Measurements from ENCODE around the gene VPS45. TPM values are rescaled to one million over a fixed set of nuclear protein-coding genes. Genes with fewer than 3 reads are reported as not detected.

VPS45 gene
- total and polyA plus RNA-seq, 2 of the 8 experiments (the other 6 are each of a cell fraction or from before 2014, with no cell fraction given): 19.1 to 27.6 TPM

DNA sequence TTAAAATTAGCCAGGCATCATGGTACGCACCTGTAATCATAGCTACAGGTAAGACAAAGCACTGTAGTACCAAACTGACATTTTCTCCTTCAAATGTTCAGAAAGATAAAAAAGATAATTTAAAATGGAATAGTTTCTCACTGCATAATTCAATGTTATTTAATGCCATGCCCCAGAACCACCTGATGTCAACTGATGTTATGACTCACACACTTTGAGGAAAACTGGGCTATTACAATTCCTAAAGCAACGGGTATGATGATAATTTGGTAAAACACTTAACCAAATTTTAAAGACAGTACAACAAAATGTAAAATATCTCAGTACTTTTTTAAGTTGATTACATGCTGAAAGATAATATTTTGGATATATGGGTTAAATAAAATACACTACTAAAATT, 59.2 kb downstream of the VPS45 start (continued):
- TF ChIP-seq, protein P1, sequence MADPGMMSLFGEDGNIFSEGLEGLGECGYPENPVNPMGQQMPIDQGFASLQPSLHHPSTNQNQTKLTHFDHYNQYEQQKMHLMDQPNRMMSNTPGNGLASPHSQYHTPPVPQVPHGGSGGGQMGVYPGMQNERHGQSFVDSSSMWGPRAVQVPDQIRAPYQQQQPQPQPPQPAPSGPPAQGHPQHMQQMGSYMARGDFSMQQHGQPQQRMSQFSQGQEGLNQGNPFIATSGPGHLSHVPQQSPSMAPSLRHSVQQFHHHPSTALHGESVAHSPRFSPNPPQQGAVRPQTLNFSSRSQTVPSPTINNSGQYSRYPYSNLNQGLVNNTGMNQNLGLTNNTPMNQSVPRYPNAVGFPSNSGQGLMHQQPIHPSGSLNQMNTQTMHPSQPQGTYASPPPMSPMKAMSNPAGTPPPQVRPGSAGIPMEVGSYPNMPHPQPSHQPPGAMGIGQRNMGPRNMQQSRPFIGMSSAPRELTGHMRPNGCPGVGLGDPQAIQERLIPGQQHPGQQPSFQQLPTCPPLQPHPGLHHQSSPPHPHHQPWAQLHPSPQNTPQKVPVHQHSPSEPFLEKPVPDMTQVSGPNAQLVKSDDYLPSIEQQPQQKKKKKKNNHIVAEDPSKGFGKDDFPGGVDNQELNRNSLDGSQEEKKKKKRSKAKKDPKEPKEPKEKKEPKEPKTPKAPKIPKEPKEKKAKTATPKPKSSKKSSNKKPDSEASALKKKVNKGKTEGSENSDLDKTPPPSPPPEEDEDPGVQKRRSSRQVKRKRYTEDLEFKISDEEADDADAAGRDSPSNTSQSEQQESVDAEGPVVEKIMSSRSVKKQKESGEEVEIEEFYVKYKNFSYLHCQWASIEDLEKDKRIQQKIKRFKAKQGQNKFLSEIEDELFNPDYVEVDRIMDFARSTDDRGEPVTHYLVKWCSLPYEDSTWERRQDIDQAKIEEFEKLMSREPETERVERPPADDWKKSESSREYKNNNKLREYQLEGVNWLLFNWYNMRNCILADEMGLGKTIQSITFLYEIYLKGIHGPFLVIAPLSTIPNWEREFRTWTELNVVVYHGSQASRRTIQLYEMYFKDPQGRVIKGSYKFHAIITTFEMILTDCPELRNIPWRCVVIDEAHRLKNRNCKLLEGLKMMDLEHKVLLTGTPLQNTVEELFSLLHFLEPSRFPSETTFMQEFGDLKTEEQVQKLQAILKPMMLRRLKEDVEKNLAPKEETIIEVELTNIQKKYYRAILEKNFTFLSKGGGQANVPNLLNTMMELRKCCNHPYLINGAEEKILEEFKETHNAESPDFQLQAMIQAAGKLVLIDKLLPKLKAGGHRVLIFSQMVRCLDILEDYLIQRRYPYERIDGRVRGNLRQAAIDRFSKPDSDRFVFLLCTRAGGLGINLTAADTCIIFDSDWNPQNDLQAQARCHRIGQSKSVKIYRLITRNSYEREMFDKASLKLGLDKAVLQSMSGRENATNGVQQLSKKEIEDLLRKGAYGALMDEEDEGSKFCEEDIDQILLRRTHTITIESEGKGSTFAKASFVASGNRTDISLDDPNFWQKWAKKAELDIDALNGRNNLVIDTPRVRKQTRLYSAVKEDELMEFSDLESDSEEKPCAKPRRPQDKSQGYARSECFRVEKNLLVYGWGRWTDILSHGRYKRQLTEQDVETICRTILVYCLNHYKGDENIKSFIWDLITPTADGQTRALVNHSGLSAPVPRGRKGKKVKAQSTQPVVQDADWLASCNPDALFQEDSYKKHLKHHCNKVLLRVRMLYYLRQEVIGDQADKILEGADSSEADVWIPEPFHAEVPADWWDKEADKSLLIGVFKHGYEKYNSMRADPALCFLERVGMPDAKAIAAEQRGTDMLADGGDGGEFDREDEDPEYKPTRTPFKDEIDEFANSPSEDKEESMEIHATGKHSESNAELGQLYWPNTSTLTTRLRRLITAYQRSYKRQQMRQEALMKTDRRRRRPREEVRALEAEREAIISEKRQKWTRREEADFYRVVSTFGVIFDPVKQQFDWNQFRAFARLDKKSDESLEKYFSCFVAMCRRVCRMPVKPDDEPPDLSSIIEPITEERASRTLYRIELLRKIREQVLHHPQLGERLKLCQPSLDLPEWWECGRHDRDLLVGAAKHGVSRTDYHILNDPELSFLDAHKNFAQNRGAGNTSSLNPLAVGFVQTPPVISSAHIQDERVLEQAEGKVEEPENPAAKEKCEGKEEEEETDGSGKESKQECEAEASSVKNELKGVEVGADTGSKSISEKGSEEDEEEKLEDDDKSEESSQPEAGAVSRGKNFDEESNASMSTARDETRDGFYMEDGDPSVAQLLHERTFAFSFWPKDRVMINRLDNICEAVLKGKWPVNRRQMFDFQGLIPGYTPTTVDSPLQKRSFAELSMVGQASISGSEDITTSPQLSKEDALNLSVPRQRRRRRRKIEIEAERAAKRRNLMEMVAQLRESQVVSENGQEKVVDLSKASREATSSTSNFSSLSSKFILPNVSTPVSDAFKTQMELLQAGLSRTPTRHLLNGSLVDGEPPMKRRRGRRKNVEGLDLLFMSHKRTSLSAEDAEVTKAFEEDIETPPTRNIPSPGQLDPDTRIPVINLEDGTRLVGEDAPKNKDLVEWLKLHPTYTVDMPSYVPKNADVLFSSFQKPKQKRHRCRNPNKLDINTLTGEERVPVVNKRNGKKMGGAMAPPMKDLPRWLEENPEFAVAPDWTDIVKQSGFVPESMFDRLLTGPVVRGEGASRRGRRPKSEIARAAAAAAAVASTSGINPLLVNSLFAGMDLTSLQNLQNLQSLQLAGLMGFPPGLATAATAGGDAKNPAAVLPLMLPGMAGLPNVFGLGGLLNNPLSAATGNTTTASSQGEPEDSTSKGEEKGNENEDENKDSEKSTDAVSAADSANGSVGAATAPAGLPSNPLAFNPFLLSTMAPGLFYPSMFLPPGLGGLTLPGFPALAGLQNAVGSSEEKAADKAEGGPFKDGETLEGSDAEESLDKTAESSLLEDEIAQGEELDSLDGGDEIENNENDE (IDR thresholded peaks at IDR 0.05; ENCODE audit: insufficient replicate concordance, low read length): no peak
- TF ChIP-seq GABPA (IDR thresholded peaks at IDR 0.05; ENCODE audit: borderline replicate concordance, insufficient read depth, low read length): no peak
- no peak for TF ChIP-seq SIN3A (conservative IDR thresholded peaks at IDR 0.05 in 1 of 2, IDR thresholded peaks at IDR 0.05 in 1 of 2; ENCODE audit: low read depth in 1 of 2, low read length in 2 of 2)
- TF ChIP-seq POLR2AphosphoS5 (IDR thresholded peaks at IDR 0.05; ENCODE audit: low read depth, low read length): no peak
- TF ChIP-seq, protein P2, sequence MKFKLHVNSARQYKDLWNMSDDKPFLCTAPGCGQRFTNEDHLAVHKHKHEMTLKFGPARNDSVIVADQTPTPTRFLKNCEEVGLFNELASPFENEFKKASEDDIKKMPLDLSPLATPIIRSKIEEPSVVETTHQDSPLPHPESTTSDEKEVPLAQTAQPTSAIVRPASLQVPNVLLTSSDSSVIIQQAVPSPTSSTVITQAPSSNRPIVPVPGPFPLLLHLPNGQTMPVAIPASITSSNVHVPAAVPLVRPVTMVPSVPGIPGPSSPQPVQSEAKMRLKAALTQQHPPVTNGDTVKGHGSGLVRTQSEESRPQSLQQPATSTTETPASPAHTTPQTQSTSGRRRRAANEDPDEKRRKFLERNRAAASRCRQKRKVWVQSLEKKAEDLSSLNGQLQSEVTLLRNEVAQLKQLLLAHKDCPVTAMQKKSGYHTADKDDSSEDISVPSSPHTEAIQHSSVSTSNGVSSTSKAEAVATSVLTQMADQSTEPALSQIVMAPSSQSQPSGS (IDR thresholded peaks at IDR 0.05; ENCODE audit: low read length): no peak
- TF ChIP-seq TEAD4 (IDR thresholded peaks at IDR 0.05; ENCODE audit: low read depth, low read length): no peak
- no peak for TF ChIP-seq KDM4A (IDR thresholded peaks at IDR 0.05; ENCODE audit: low read depth, low read length, severe bottlenecking)
- TF ChIP-seq HDAC6 (IDR thresholded peaks at IDR 0.05; ENCODE audit: low read depth, low read length): no peak
- TF ChIP-seq ZNF274 (IDR thresholded peaks at IDR 0.05; ENCODE audit: borderline replicate concordance, extremely low read depth, low read length): no peak

All from H1 (cell line).